Mesenchymal stem cell (in vitro differentiated cells and primary cell): ENCODE data around the gene MCRIP2.
A peak's percentile ranks its signal among the peaks of the same experiment; 100 is the strongest.

Source experiments
- DNase-seq: peaks from one replicate; pipeline ENCODE4 v3.0.0-alpha.2; 2013
- H2AFZ ChIP-seq: one replicate; pipeline ENCODE4 v1.6.1; 2013; ENCODE audit warnings: low read depth, mild to moderate bottlenecking, control low read depth, inconsistent platforms, low read length, moderate library complexity
- H2AK5ac ChIP-seq: 2 replicates; pipeline ENCODE4 v1.6.1; 2013; ENCODE audit warnings: low read length, moderate library complexity, mild to moderate bottlenecking, inconsistent platforms; ENCODE audit not compliant: severe bottlenecking
- H2BK120ac ChIP-seq: one replicate; pipeline ENCODE4 v1.6.1; 2013; ENCODE audit warnings: low read depth, mild to moderate bottlenecking, inconsistent platforms, low read length, moderate library complexity
- H2BK12ac ChIP-seq, 2 experiments: one replicate each; pipeline ENCODE4 v1.6.1; 2013; ENCODE audit warnings: inconsistent platforms in 2 of 2, low read length in 2 of 2, mild to moderate bottlenecking in 2 of 2, moderate library complexity in 2 of 2, control low read depth in 1 of 2
- H2BK15ac ChIP-seq: one replicate; pipeline ENCODE4 v1.6.1; 2013; ENCODE audit warnings: mild to moderate bottlenecking, low read depth, inconsistent platforms; ENCODE audit not compliant: poor library complexity, severe bottlenecking
- H2BK5ac ChIP-seq: 2 replicates; pipeline ENCODE4 v1.6.1; 2013; ENCODE audit warnings: low read depth, mild to moderate bottlenecking, low read length, control low read depth, inconsistent platforms; ENCODE audit not compliant: poor library complexity, severe bottlenecking
- H3K14ac ChIP-seq, 2 experiments: one replicate each; pipeline ENCODE4 v1.6.1; 2013; ENCODE audit warnings: inconsistent platforms in 2 of 2, low read length in 2 of 2, control low read depth in 1 of 2, mild to moderate bottlenecking in 1 of 2, moderate library complexity in 1 of 2
- H3K18ac ChIP-seq, 2 experiments: one replicate each; pipeline ENCODE4 v1.6.1; 2013; ENCODE audit warnings: inconsistent platforms in 2 of 2, low read length in 2 of 2, control low read depth in 1 of 2, low read depth in 1 of 2, mild to moderate bottlenecking in 1 of 2
- H3K23ac ChIP-seq, 2 experiments: one replicate each; pipeline ENCODE4 v1.6.1; 2013; ENCODE audit warnings: inconsistent platforms in 2 of 2, low read length in 2 of 2, mild to moderate bottlenecking in 2 of 2, moderate library complexity in 2 of 2, control low read depth in 1 of 2
- H3K27ac ChIP-seq: 2 replicates; pipeline ENCODE4 v1.5.1; 2013; ENCODE audit warnings: mild to moderate bottlenecking, moderate library complexity, low read length, control low read depth, inconsistent platforms; ENCODE audit not compliant: poor library complexity, severe bottlenecking
- H3K27me3 ChIP-seq, 2 experiments: 2 replicates each; pipeline versions ENCODE4 v1.6.1 to v1.7.0; 2013; ENCODE audit warnings: low read length in 2 of 2, mild to moderate bottlenecking in 2 of 2, moderate library complexity in 2 of 2, control low read depth in 1 of 2, inconsistent platforms in 1 of 2; ENCODE audit not compliant: control insufficient read depth in 1 of 2, insufficient read depth in 1 of 2
- H3K36me3 ChIP-seq, 2 experiments: 2 replicates each; pipeline versions ENCODE4 v1.6.1 to v1.7.0; 2013; ENCODE audit warnings: low read length in 2 of 2, control low read depth in 1 of 2, inconsistent platforms in 1 of 2, low read depth in 1 of 2, mild to moderate bottlenecking in 1 of 2; ENCODE audit not compliant: insufficient read depth in 2 of 2, control insufficient read depth in 1 of 2
- H3K4ac ChIP-seq, 2 experiments: one replicate each; pipeline ENCODE4 v1.6.1; 2013; ENCODE audit warnings: inconsistent platforms in 2 of 2, low read length in 2 of 2, mild to moderate bottlenecking in 2 of 2, moderate library complexity in 2 of 2, control low read depth in 1 of 2, low read depth in 1 of 2
- H3K4me1 ChIP-seq: 2 replicates; pipeline ENCODE4 v1.6.1; 2013; ENCODE audit warnings: low read depth, low read length, control low read depth; ENCODE audit not compliant: control insufficient read depth, insufficient read depth
- H3K4me2 ChIP-seq: 2 replicates; pipeline ENCODE4 v1.6.1; 2013; ENCODE audit warnings: low read length, mild to moderate bottlenecking, inconsistent platforms; ENCODE audit not compliant: poor library complexity, severe bottlenecking
- H3K4me3 ChIP-seq, 2 experiments: 2 replicates each; pipeline versions ENCODE4 v1.5.1 to v1.7.0; 2013; ENCODE audit warnings: low read length in 2 of 2, mild to moderate bottlenecking in 2 of 2, control low read depth in 1 of 2, low read depth in 1 of 2; ENCODE audit not compliant: insufficient read depth in 1 of 2
- H3K79me1 ChIP-seq: replicated peaks from 2 replicates; pipeline ENCODE4 v1.6.1; 2013; ENCODE audit warnings: mild to moderate bottlenecking, control low read depth, low read length, inconsistent platforms; ENCODE audit not compliant: poor library complexity, severe bottlenecking
- H3K9ac ChIP-seq: 2 replicates; pipeline ENCODE4 v1.7.0; 2013; ENCODE audit warnings: mild to moderate bottlenecking, low read length, moderate library complexity
- H3K9me3 ChIP-seq: 2 replicates; pipeline ENCODE4 v1.7.0; 2013; ENCODE audit warnings: mild to moderate bottlenecking, low read length; ENCODE audit not compliant: control insufficient read depth
- H4K8ac ChIP-seq: one replicate; pipeline ENCODE4 v1.6.1; 2013; ENCODE audit warnings: inconsistent platforms, mild to moderate bottlenecking, low read length, moderate library complexity
- H4K91ac ChIP-seq: one replicate; pipeline ENCODE4 v1.6.1; 2013; ENCODE audit warnings: mild to moderate bottlenecking, low read length, inconsistent platforms
- WGBS: methylation state at CpG from one replicate; pipeline ENCODE4 v1.1.7; 2013; ENCODE audit warnings: mixed read lengths; 5-methylcytosine and 5-hydroxymethylcytosine counted together

Gene MCRIP2

DNA sequence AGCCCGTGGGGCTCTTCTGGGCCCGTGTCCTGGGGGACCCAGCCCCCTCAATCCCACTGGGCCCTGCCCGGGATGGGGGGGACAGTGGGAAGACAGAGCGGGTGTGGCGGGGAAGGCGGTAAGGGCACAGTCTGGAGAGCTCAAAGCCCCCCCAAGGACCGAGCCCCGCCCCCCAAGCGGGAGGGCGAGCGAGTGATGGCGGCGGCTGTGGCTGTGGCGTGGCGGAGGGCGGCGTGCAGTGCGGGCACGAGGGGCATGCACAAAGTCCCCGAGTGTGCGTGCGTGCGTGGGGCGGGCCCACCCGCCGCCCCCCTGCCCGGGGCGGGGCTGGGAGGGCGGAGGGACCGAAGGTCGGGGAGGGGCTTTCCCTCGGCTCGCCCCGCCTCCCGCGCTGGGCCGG lies 52.1 kb downstream of the MCRIP2 start:
- H3K4me2 ChIP-seq: no peak overlapping the region
- no peak overlapping the region for H2BK15ac ChIP-seq
- H4K8ac ChIP-seq: no peak overlapping the region
- no peak overlapping the region for H3K9ac ChIP-seq
- H3K36me3 ChIP-seq: peaks cover 0 to 6% of the 10 kb centered on the region in 2 experiments
- no peak overlapping the region for H2BK12ac ChIP-seq
- no peak for DNase-seq
- H3K79me1 ChIP-seq: peaks cover 11% of the 10 kb centered on the region
- H2BK5ac ChIP-seq: no peak overlapping the region
- no peak overlapping the region for H2AFZ ChIP-seq
- H3K18ac ChIP-seq: no peak overlapping the region
- H2BK120ac ChIP-seq: no peak overlapping the region
- no peak overlapping the region for H4K91ac ChIP-seq
- no peak overlapping the region for H2AK5ac ChIP-seq
- no peaks in the 10 kb centered on the region for H3K9me3 ChIP-seq
- H3K4me3 ChIP-seq: no peak overlapping the region
- no peak overlapping the region for H3K23ac ChIP-seq
- no peak overlapping the region for H3K27ac ChIP-seq
- H3K4me1 ChIP-seq: peaks cover 32% of the 10 kb centered on the region
- H3K14ac ChIP-seq: no peak overlapping the region
- H3K4ac ChIP-seq: no peak overlapping the region
- peaks cover 54 to 55% of the 10 kb centered on the region in 2 experiments for H3K27me3 ChIP-seq
- WGBS: 8% methylated on average over 35 of the region's 37 CpGs

DNA sequence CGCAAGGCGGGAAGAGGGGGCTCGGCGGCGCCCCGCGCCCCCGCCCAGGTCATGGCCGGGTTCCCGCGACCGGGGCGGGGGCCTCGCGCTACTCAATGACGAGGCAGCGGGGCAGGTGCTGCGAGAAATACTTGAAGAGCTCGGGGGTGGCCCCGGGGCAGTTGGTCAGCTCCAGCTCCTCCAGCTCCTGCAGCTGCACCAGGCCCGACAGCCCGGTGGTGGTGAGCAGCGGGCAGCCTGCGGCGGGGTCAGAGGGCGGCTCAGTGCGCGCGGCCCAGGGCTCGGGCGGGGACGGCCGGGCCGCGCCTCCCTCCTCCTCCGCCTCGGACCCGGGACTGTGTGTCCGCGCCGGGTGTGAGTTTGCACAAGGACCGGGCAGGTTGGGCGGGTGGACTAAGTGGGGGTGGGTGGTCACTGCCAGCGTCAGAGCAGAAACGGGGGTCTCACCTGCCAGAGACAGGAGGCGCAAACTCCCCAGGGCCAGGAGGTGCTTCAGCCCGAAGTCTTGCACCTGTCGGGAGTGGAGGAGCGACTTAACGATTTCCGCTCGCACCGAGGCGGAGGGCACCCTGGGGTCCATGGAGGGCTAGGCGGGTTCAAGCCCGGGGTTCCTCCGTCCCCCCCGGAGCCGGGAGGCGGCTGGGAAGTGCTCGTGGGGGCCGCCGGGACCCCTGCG lies 52.7 kb downstream of the MCRIP2 start:
- Histone ChIP-seq H3K4me3 (no peak overlapping the region), H2AFZ (no peak overlapping the region), H3K4me2 (no peak overlapping the region), H3K9me3 (no peaks in the 10 kb centered on the region), H2BK5ac (no peak overlapping the region), H3K4ac (no peak overlapping the region), H2BK15ac (no peak overlapping the region), H2BK12ac (no peak overlapping the region), H3K4me1 (peaks cover 27% of the 10 kb centered on the region), H3K27me3 (peaks cover 59 to 60% of the 10 kb centered on the region in 2 experiments), H4K91ac (no peak overlapping the region), H3K14ac (no peak overlapping the region), H2BK120ac (no peak overlapping the region), H3K18ac (no peak overlapping the region), H2AK5ac (no peak overlapping the region), H4K8ac (no peak overlapping the region), H3K79me1 (peaks cover 6% of the 10 kb centered on the region), H3K36me3 (peaks cover 0 to 3% of the 10 kb centered on the region in 2 experiments), H3K9ac (no peak overlapping the region), H3K23ac (no peak overlapping the region), H3K27ac (no peak overlapping the region)
- WGBS: 4% methylated on average over 49 of the region's 64 CpGs
- DNase-seq: no peak

DNA sequence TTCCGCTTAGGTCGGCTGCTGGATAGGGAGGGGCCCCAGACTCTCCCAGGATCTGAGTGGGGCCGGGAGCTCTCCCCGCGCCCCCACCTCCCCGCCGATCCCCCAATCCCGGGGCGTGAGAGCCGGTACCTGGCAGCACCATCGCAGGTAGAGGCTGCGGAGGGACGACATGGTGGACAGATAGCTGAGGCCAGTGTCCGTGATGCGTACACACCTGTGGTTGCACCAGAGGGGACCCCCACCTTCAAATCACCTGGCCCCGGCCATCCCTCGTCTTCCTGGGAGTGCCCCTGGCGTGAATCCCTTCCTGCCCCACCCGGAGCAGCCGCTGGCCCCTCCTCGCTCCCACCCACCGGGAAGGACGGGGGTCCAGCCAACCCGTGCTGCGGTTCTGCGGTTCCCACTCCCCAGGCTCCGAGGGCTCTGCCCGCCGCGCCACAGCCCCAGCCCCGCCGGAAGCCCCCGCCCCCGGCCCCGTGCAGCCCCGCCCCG lies 53.3 kb downstream of the MCRIP2 start:
- H2AFZ ChIP-seq: no peak overlapping the region
- no peak overlapping the region for H2BK120ac ChIP-seq
- H3K79me1 ChIP-seq: peaks cover under 1% of the 10 kb centered on the region
- H3K4me2 ChIP-seq: no peak overlapping the region
- no peak overlapping the region for H2BK5ac ChIP-seq
- H4K91ac ChIP-seq: no peak overlapping the region
- no peak overlapping the region for H3K4me3 ChIP-seq
- no peak overlapping the region for H3K4ac ChIP-seq
- H3K27ac ChIP-seq: no peak overlapping the region
- no peak overlapping the region for H2BK15ac ChIP-seq
- H4K8ac ChIP-seq: no peak overlapping the region
- no peaks in the 10 kb centered on the region for H3K9me3 ChIP-seq
- no peak overlapping the region for H2AK5ac ChIP-seq
- H3K18ac ChIP-seq: no peak overlapping the region
- H3K9ac ChIP-seq: no peak overlapping the region
- H3K23ac ChIP-seq: no peak overlapping the region
- peaks cover 21% of the 10 kb centered on the region for H3K4me1 ChIP-seq
- H3K36me3 ChIP-seq: peaks cover 0 to 3% of the 10 kb centered on the region in 2 experiments
- DNase-seq: no peak
- WGBS: 4% methylated on average over 9 of the region's 37 CpGs
- peaks cover 64 to 66% of the 10 kb centered on the region in 2 experiments for H3K27me3 ChIP-seq
- H3K14ac ChIP-seq: no peak overlapping the region
- H2BK12ac ChIP-seq: no peak overlapping the region

DNA sequence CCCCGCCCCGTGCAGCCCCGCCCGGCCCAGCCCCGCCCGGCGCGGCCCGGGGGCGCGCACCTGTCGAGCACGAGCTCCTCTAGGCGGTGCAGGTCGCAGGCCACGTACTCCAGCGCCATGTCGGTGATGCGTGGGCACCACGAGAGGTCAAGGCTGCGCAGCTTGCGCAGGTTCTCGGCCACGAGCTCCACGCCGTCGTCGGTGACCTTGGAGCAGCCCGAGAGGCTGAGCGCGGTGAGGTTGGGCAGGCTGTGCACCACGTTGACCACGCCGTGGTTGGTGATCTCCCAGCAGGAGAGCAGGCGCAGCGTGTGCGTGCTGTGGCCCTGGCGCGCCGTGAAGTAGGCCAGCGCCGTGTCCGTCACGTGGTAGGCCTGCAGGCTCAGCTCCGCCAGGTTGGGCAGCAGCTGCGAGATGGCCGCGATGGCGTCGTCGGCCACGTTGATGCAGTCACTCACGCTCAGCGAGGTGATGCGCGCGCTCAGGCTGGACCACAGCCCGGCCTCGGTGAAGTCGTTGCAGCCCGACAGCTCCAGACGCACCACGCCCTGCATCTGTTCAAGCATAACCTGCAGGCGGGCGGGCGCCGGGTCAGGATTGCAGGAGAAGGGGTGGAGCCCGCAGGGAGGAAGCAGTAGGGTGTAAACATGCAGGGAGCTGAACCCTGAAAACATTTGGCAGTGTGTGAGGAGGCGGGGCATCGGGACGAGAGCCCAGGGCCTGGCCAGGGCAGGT lies 53.9 kb downstream of the MCRIP2 start:
- H2AFZ ChIP-seq: no peak overlapping the region
- peak overlapping the region in 1 of 2 experiments; percentile 4 for H3K14ac ChIP-seq
- H3K4me1 ChIP-seq: peaks cover 19% of the 10 kb centered on the region
- no peak overlapping the region for H3K27ac ChIP-seq
- no peaks in the 10 kb centered on the region for H3K79me1 ChIP-seq
- WGBS: 5% methylated on average over 58 of the region's 71 CpGs
- H2BK5ac ChIP-seq: no peak overlapping the region
- no peak for DNase-seq
- H3K9me3 ChIP-seq: no peaks in the 10 kb centered on the region
- H2BK120ac ChIP-seq: no peak overlapping the region
- peak overlapping the region in 1 of 2 experiments; percentile 30 for H3K4me3 ChIP-seq
- no peak overlapping the region for H2AK5ac ChIP-seq
- no peak overlapping the region for H4K8ac ChIP-seq
- no peak overlapping the region for H3K4me2 ChIP-seq
- H2BK12ac ChIP-seq: no peak overlapping the region
- no peak overlapping the region for H2BK15ac ChIP-seq
- no peak overlapping the region for H3K9ac ChIP-seq
- no peak overlapping the region for H4K91ac ChIP-seq
- H3K27me3 ChIP-seq: peaks cover 69 to 71% of the 10 kb centered on the region in 2 experiments
- no peak overlapping the region for H3K4ac ChIP-seq
- no peak overlapping the region for H3K23ac ChIP-seq
- H3K36me3 ChIP-seq: peaks cover 0 to 3% of the 10 kb centered on the region in 2 experiments
- no peak overlapping the region for H3K18ac ChIP-seq
